Measurements from ENCODE around the gene RBM20.
"Not testable (repeated sequence)": the region's sequence is repeated elsewhere in the genome, so short reads cannot be mapped to it uniquely, and the experiment has no call there.

Gene RBM20

GRCh38 chr10:110643653-110644597, at the start of gene RBM20:
Gene RBM20 (plus strand): TSS chr10:110644336. CDS start chr10:110644455, 119 bp downstream.
- intact Hi-C loops (cut with DNase I), result no loop called here
- DNase-seq, result peak in 32 of 42 donors; percentile 3 to 54 (median 28)

- intact Hi-C loops (cut with DNase I), result no loop called here
- DNase-seq, result no peak
Observed at GRCh38 chr10:110597476-110597875, 46.7 kb upstream of the RBM20 start.

- DNase-seq, result peak in 22 of 42 donors; percentile 10 to 73 (median 46)
- intact Hi-C loops (cut with DNase I), result no loop called here
Observed at GRCh38 chr10:110600487-110601101, 43.5 kb upstream of the RBM20 start.

GRCh38 chr10:110601581-110601980, 42.6 kb upstream of the RBM20 start:
- no peak for DNase-seq
- intact Hi-C loops (cut with DNase I), result no loop called here

- intact Hi-C loops (cut with DNase I), result no loop called here
- no peak for DNase-seq
Observed at GRCh38 chr10:110608087-110608486, 36.0 kb upstream of the RBM20 start.

GRCh38 chr10:110609605-110610004, 34.5 kb upstream of the RBM20 start:
- intact Hi-C loops (cut with DNase I), result no loop called here
- DNase-seq, result peak in 11 of 42 donors; percentile 8 to 51 (median 16)

GRCh38 chr10:110610308-110610774, 33.8 kb upstream of the RBM20 start:
- peak in 33 of 42 donors; percentile 13 to 81 (median 62) for DNase-seq
- intact Hi-C loops (cut with DNase I), result no loop called here

GRCh38 chr10:110610781-110611180, 33.4 kb upstream of the RBM20 start:
- DNase-seq; intact Hi-C loops (cut with DNase I): not testable (repeated sequence)

GRCh38 chr10:110612087-110612486, 32.0 kb upstream of the RBM20 start:
- no peak for DNase-seq
- intact Hi-C loops (cut with DNase I), result no loop called here

- DNase-seq, result no peak
- intact Hi-C loops (cut with DNase I), result no loop called here
Observed at GRCh38 chr10:110612629-110613028, 31.5 kb upstream of the RBM20 start.

- intact Hi-C loops (cut with DNase I), result no loop called here
- no peak for DNase-seq
Observed at GRCh38 chr10:110613341-110613995, 30.7 kb upstream of the RBM20 start.

GRCh38 chr10:110613996-110614495, 30.1 kb upstream of the RBM20 start:
- intact Hi-C loops (cut with DNase I), result no loop called here
- no peak for DNase-seq

- DNase-seq, result no peak
- intact Hi-C loops (cut with DNase I), result no loop called here
Observed at GRCh38 chr10:110615057-110615747, 28.9 kb upstream of the RBM20 start.

- DNase-seq, result no peak
- intact Hi-C loops (cut with DNase I), result no loop called here
Observed at GRCh38 chr10:110616493-110617033, 27.6 kb upstream of the RBM20 start.

GRCh38 chr10:110617425-110618229, 26.5 kb upstream of the RBM20 start:
- intact Hi-C loops (cut with DNase I), result no loop called here
- no peak for DNase-seq

GRCh38 chr10:110618230-110618610, 25.9 kb upstream of the RBM20 start:
- intact Hi-C loops (cut with DNase I), result no loop called here
- no peak for DNase-seq

GRCh38 chr10:110619514-110620397, 24.4 kb upstream of the RBM20 start:
- intact Hi-C loops (cut with DNase I), result no loop called here

More at GRCh38 chr10:110619514-110620397, 24.4 kb upstream of the RBM20 start:
- no peak for DNase-seq
